ENCODE measurements around the gene LARGE1.
"Not testable (repeated sequence)": the region's sequence is repeated elsewhere in the genome, so short reads cannot be mapped to it uniquely, and the experiment has no call there.

The LARGE1 gene

GRCh38 chr22:33570110-33570509 lies 350.2 kb downstream of the LARGE1 start:
- H3K27ac ChIP-seq (ENCODE audit: low read length) = no peak overlapping the region
- no peak overlapping the region for H3K9ac ChIP-seq (ENCODE audit: low read length in 2 of 2)
- H3K27me3 ChIP-seq (ENCODE audit: control insufficient read depth in 1 of 2, insufficient read depth in 2 of 2, low read length in 2 of 2) = no peaks in the 10 kb centered on the region
- no peak overlapping the region for H3K4me3 ChIP-seq (ENCODE audit: low read length in 2 of 2)
- no peaks in the 10 kb centered on the region for H3K36me3 ChIP-seq (ENCODE audit: control insufficient read depth in 2 of 2, insufficient read depth in 2 of 2, low read length in 2 of 2)
- peaks cover 5% of the 10 kb centered on the region for H3K4me1 ChIP-seq (ENCODE audit: control insufficient read depth, insufficient read depth, low read length)
- no peaks in the 10 kb centered on the region for H3K9me3 ChIP-seq (ENCODE audit: control insufficient read depth in 2 of 2, low read length in 2 of 2)

- no peaks in the 10 kb centered on the region for H3K36me3 ChIP-seq (ENCODE audit: control insufficient read depth in 2 of 2, insufficient read depth in 2 of 2, low read length in 2 of 2)
- H3K4me1 ChIP-seq (ENCODE audit: control insufficient read depth, insufficient read depth, low read length) = peaks cover 5% of the 10 kb centered on the region
- H3K27me3 ChIP-seq (ENCODE audit: control insufficient read depth in 1 of 2, insufficient read depth in 2 of 2, low read length in 2 of 2) = no peaks in the 10 kb centered on the region
- H3K27ac ChIP-seq (ENCODE audit: low read length) = no peak overlapping the region
- H3K9me3 ChIP-seq (ENCODE audit: control insufficient read depth in 2 of 2, low read length in 2 of 2) = no peaks in the 10 kb centered on the region
- H3K4me3 ChIP-seq (ENCODE audit: low read length in 2 of 2) = no peak overlapping the region
- no peak overlapping the region for H3K9ac ChIP-seq (ENCODE audit: low read length in 2 of 2)
Observed at GRCh38 chr22:33569559-33569958, 350.7 kb downstream of the LARGE1 start.

- H3K27ac ChIP-seq (ENCODE audit: low read length) = no peak overlapping the region
- H3K4me1 ChIP-seq (ENCODE audit: control insufficient read depth, insufficient read depth, low read length) = peaks cover 5% of the 10 kb centered on the region
- no peaks in the 10 kb centered on the region for H3K36me3 ChIP-seq (ENCODE audit: control insufficient read depth in 2 of 2, insufficient read depth in 2 of 2, low read length in 2 of 2)
- H3K4me3 ChIP-seq (ENCODE audit: low read length in 2 of 2) = no peak overlapping the region
- H3K9me3 ChIP-seq (ENCODE audit: control insufficient read depth in 2 of 2, low read length in 2 of 2) = no peaks in the 10 kb centered on the region
- H3K27me3 ChIP-seq (ENCODE audit: control insufficient read depth in 1 of 2, insufficient read depth in 2 of 2, low read length in 2 of 2) = no peaks in the 10 kb centered on the region
- H3K9ac ChIP-seq (ENCODE audit: low read length in 2 of 2) = no peak overlapping the region
Observed at GRCh38 chr22:33569018-33569417, 351.3 kb downstream of the LARGE1 start.

GRCh38 chr22:33566495-33566894 lies 353.8 kb downstream of the LARGE1 start:
- H3K27ac ChIP-seq (ENCODE audit: low read length); H3K4me1 ChIP-seq (ENCODE audit: control insufficient read depth, insufficient read depth, low read length); H3K9me3 ChIP-seq (ENCODE audit: control insufficient read depth in 2 of 2, low read length in 2 of 2); H3K9ac ChIP-seq (ENCODE audit: low read length in 2 of 2); H3K27me3 ChIP-seq (ENCODE audit: control insufficient read depth in 1 of 2, insufficient read depth in 2 of 2, low read length in 2 of 2); H3K36me3 ChIP-seq (ENCODE audit: control insufficient read depth in 2 of 2, insufficient read depth in 2 of 2, low read length in 2 of 2); H3K4me3 ChIP-seq (ENCODE audit: low read length in 2 of 2): not testable (repeated sequence)

- Histone ChIP-seq H3K9me3 (ENCODE audit: control insufficient read depth in 2 of 2, low read length in 2 of 2) (no peaks in the 10 kb centered on the region), H3K9ac (ENCODE audit: low read length in 2 of 2) (no peak overlapping the region), H3K4me1 (ENCODE audit: control insufficient read depth, insufficient read depth, low read length) (peaks cover 5% of the 10 kb centered on the region), H3K36me3 (ENCODE audit: control insufficient read depth in 2 of 2, insufficient read depth in 2 of 2, low read length in 2 of 2) (no peaks in the 10 kb centered on the region), H3K4me3 (ENCODE audit: low read length in 2 of 2) (no peak overlapping the region), H3K27me3 (ENCODE audit: control insufficient read depth in 1 of 2, insufficient read depth in 2 of 2, low read length in 2 of 2) (no peaks in the 10 kb centered on the region), H3K27ac (ENCODE audit: low read length) (no peak overlapping the region)
Observed at GRCh38 chr22:33565580-33565995, 354.7 kb downstream of the LARGE1 start.

GRCh38 chr22:33564683-33565082 lies 355.6 kb downstream of the LARGE1 start:
- H3K9me3 ChIP-seq (ENCODE audit: control insufficient read depth in 2 of 2, low read length in 2 of 2) = no peaks in the 10 kb centered on the region
- H3K4me1 ChIP-seq (ENCODE audit: control insufficient read depth, insufficient read depth, low read length) = peaks cover 5% of the 10 kb centered on the region
- no peak overlapping the region for H3K27ac ChIP-seq (ENCODE audit: low read length)
- H3K9ac ChIP-seq (ENCODE audit: low read length in 2 of 2) = no peak overlapping the region
- no peaks in the 10 kb centered on the region for H3K36me3 ChIP-seq (ENCODE audit: control insufficient read depth in 2 of 2, insufficient read depth in 2 of 2, low read length in 2 of 2)
- no peaks in the 10 kb centered on the region for H3K27me3 ChIP-seq (ENCODE audit: control insufficient read depth in 1 of 2, insufficient read depth in 2 of 2, low read length in 2 of 2)
- H3K4me3 ChIP-seq (ENCODE audit: low read length in 2 of 2) = no peak overlapping the region

- Histone ChIP-seq H3K4me1 (ENCODE audit: control insufficient read depth, insufficient read depth, low read length) (no peaks in the 10 kb centered on the region), H3K27ac (ENCODE audit: low read length) (no peak overlapping the region), H3K9ac (ENCODE audit: low read length in 2 of 2) (no peak overlapping the region), H3K9me3 (ENCODE audit: control insufficient read depth in 2 of 2, low read length in 2 of 2) (no peaks in the 10 kb centered on the region), H3K27me3 (ENCODE audit: control insufficient read depth in 1 of 2, insufficient read depth in 2 of 2, low read length in 2 of 2) (no peaks in the 10 kb centered on the region), H3K36me3 (ENCODE audit: control insufficient read depth in 2 of 2, insufficient read depth in 2 of 2, low read length in 2 of 2) (no peaks in the 10 kb centered on the region), H3K4me3 (ENCODE audit: low read length in 2 of 2) (no peak overlapping the region)
Observed at GRCh38 chr22:33563220-33563964, 356.9 kb downstream of the LARGE1 start.

GRCh38 chr22:33562501-33562900 lies 357.8 kb downstream of the LARGE1 start:
- no peaks in the 10 kb centered on the region for H3K4me1 ChIP-seq (ENCODE audit: control insufficient read depth, insufficient read depth, low read length)
- no peaks in the 10 kb centered on the region for H3K9me3 ChIP-seq (ENCODE audit: control insufficient read depth in 2 of 2, low read length in 2 of 2)
- no peak overlapping the region for H3K27ac ChIP-seq (ENCODE audit: low read length)
- H3K4me3 ChIP-seq (ENCODE audit: low read length in 2 of 2) = no peak overlapping the region
- no peaks in the 10 kb centered on the region for H3K27me3 ChIP-seq (ENCODE audit: control insufficient read depth in 1 of 2, insufficient read depth in 2 of 2, low read length in 2 of 2)
- no peaks in the 10 kb centered on the region for H3K36me3 ChIP-seq (ENCODE audit: control insufficient read depth in 2 of 2, insufficient read depth in 2 of 2, low read length in 2 of 2)
- H3K9ac ChIP-seq (ENCODE audit: low read length in 2 of 2) = no peak overlapping the region

- H3K9ac ChIP-seq (ENCODE audit: low read length in 2 of 2) = no peak overlapping the region
- no peaks in the 10 kb centered on the region for H3K27me3 ChIP-seq (ENCODE audit: control insufficient read depth in 1 of 2, insufficient read depth in 2 of 2, low read length in 2 of 2)
- H3K4me1 ChIP-seq (ENCODE audit: control insufficient read depth, insufficient read depth, low read length) = no peaks in the 10 kb centered on the region
- H3K36me3 ChIP-seq (ENCODE audit: control insufficient read depth in 2 of 2, insufficient read depth in 2 of 2, low read length in 2 of 2) = no peaks in the 10 kb centered on the region
- no peak overlapping the region for H3K27ac ChIP-seq (ENCODE audit: low read length)
- H3K4me3 ChIP-seq (ENCODE audit: low read length in 2 of 2) = no peak overlapping the region
- no peaks in the 10 kb centered on the region for H3K9me3 ChIP-seq (ENCODE audit: control insufficient read depth in 2 of 2, low read length in 2 of 2)
Observed at GRCh38 chr22:33561149-33561807, 359.0 kb downstream of the LARGE1 start.

- no peak overlapping the region for H3K4me3 ChIP-seq (ENCODE audit: low read length in 2 of 2)
- no peaks in the 10 kb centered on the region for H3K9me3 ChIP-seq (ENCODE audit: control insufficient read depth in 2 of 2, low read length in 2 of 2)
- no peak overlapping the region for H3K27ac ChIP-seq (ENCODE audit: low read length)
- H3K27me3 ChIP-seq (ENCODE audit: control insufficient read depth in 1 of 2, insufficient read depth in 2 of 2, low read length in 2 of 2) = no peaks in the 10 kb centered on the region
- no peaks in the 10 kb centered on the region for H3K4me1 ChIP-seq (ENCODE audit: control insufficient read depth, insufficient read depth, low read length)
- H3K36me3 ChIP-seq (ENCODE audit: control insufficient read depth in 2 of 2, insufficient read depth in 2 of 2, low read length in 2 of 2) = no peaks in the 10 kb centered on the region
- H3K9ac ChIP-seq (ENCODE audit: low read length in 2 of 2) = no peak overlapping the region
Observed at GRCh38 chr22:33557836-33558235, 362.4 kb downstream of the LARGE1 start.

- H3K36me3 ChIP-seq (ENCODE audit: control insufficient read depth in 2 of 2, insufficient read depth in 2 of 2, low read length in 2 of 2) = no peaks in the 10 kb centered on the region
- H3K4me3 ChIP-seq (ENCODE audit: low read length in 2 of 2) = no peak overlapping the region
- H3K9ac ChIP-seq (ENCODE audit: low read length in 2 of 2) = no peak overlapping the region
- H3K27ac ChIP-seq (ENCODE audit: low read length) = no peak overlapping the region
- H3K9me3 ChIP-seq (ENCODE audit: control insufficient read depth in 2 of 2, low read length in 2 of 2) = no peaks in the 10 kb centered on the region
- no peaks in the 10 kb centered on the region for H3K4me1 ChIP-seq (ENCODE audit: control insufficient read depth, insufficient read depth, low read length)
- no peaks in the 10 kb centered on the region for H3K27me3 ChIP-seq (ENCODE audit: control insufficient read depth in 1 of 2, insufficient read depth in 2 of 2, low read length in 2 of 2)
Observed at GRCh38 chr22:33555814-33556522, 364.3 kb downstream of the LARGE1 start.

Data from stomach smooth muscle (tissue), 2 donors.